Thoracic aorta (tissue), 2 donors: ENCODE measurements around the gene ARHGEF37. TPM values are rescaled to one million over a fixed set of nuclear protein-coding genes. Genes with fewer than 3 reads are reported as not detected.

ENCODE experiments used
- ATAC-seq: fragments of 150-250 bp; one replicate; pipeline ENCODE4 v1.8.0; 2017; ENCODE audit warnings: low read depth; ENCODE audit not compliant: insufficient number of reproducible peaks, low FRiP score
- DNase-seq: peaks from one replicate; pipeline ENCODE4 v3.0.0-alpha.2; 2020; ENCODE audit warnings: low spot score
- H3K27ac ChIP-seq, 2 donors: fragments of 200-600 bp; sonication (generic); 1 replicate in 1 of 2; 2 replicates in 1 of 2; pipeline ENCODE4 v1.5.1; 2016; ENCODE audit warnings: mild to moderate bottlenecking in 2 of 2, moderate library complexity in 2 of 2
- H3K27me3 ChIP-seq: fragments of 200-600 bp; sonication (generic); replicated peaks from 2 replicates; pipeline ENCODE4 v1.6.0; 2016; ENCODE audit warnings: mild to moderate bottlenecking; ENCODE audit not compliant: insufficient read depth
- H3K36me3 ChIP-seq: fragments of 200-600 bp; sonication (generic); one replicate; pipeline ENCODE4 v1.5.1; 2016
- H3K4me1 ChIP-seq, 2 donors: fragments of 200-600 bp; sonication (generic); 1 replicate in 1 of 2; 2 replicates in 1 of 2; pipeline versions ENCODE4 v1.5.1 to v1.6.0; 2016; ENCODE audit warnings: low read depth in 2 of 2, mild to moderate bottlenecking in 1 of 2; ENCODE audit not compliant: control insufficient read depth in 1 of 2
- H3K4me3 ChIP-seq: fragments of 200-600 bp; sonication (generic); 2 replicates; pipeline ENCODE4 v1.5.1; 2016; ENCODE audit warnings: mild to moderate bottlenecking
- H3K9me3 ChIP-seq: fragments of 200-600 bp; sonication (generic); 2 replicates; pipeline ENCODE4 v1.5.1; 2016
- CTCF ChIP-seq: fragments of 200-600 bp; sonication (generic); IDR thresholded peaks from one replicate; pipeline ENCODE4 v1.5.1; 2019; ENCODE audit warnings: antibody characterized with exemption
- total RNA-seq, 2 donors: library from RNA; depleted of rRNA; stranded (reverse); fragments of >200 nt; gene quantifications; one replicate each; pipeline versions ENCODE4 v1.1.0 to v1.2.3, GENCODE V29; 2016

The ARHGEF37 gene
- total RNA-seq, 2 donors from 2014 or later = 5.6 to 11.4 TPM

- H3K36me3 ChIP-seq = peaks cover 6% of the 10 kb centered on the region
- TF ChIP-seq CTCF = no peak
- no peaks in the 10 kb centered on the region for H3K27me3 ChIP-seq
- no peak overlapping the region for H3K27ac ChIP-seq
- no peaks in the 10 kb centered on the region for H3K9me3 ChIP-seq
- H3K4me3 ChIP-seq = no peak overlapping the region
- ATAC-seq = no peak
- peaks cover 0 to 8% of the 10 kb centered on the region in 2 donors for H3K4me1 ChIP-seq
- DNase-seq = no peak
Observed at GRCh38 chr5:149631506-149631905, 50.2 kb downstream of the ARHGEF37 start.

- TF ChIP-seq CTCF = no peak
- Histone ChIP-seq H3K27me3 (no peaks in the 10 kb centered on the region), H3K4me1 (peaks cover 0 to 8% of the 10 kb centered on the region in 2 donors), H3K27ac (no peak overlapping the region), H3K9me3 (no peaks in the 10 kb centered on the region), H3K36me3 (peaks cover under 1% of the 10 kb centered on the region), H3K4me3 (no peak overlapping the region)
- DNase-seq = no peak
- ATAC-seq = no peak
Observed at GRCh38 chr5:149632311-149633251, 51.3 kb downstream of the ARHGEF37 start.

GRCh38 chr5:149633476-149634350 is 52.4 kb downstream of the ARHGEF37 start:
- DNase-seq (no peak), ATAC-seq (no peak)
- Histone ChIP-seq H3K4me1 (peaks cover 0 to 8% of the 10 kb centered on the region in 2 donors), H3K27ac (no peak overlapping the region), H3K4me3 (no peak overlapping the region), H3K36me3 (no peaks in the 10 kb centered on the region), H3K9me3 (no peaks in the 10 kb centered on the region), H3K27me3 (no peaks in the 10 kb centered on the region)
- no peak for TF ChIP-seq CTCF

- no peak for TF ChIP-seq CTCF
- Histone ChIP-seq H3K27ac (no peak overlapping the region), H3K36me3 (no peaks in the 10 kb centered on the region), H3K4me1 (peaks cover 0 to 8% of the 10 kb centered on the region in 2 donors), H3K9me3 (no peaks in the 10 kb centered on the region), H3K27me3 (no peaks in the 10 kb centered on the region), H3K4me3 (no peak overlapping the region)
- ATAC-seq (no peak), DNase-seq (no peak)
Observed at GRCh38 chr5:149635394-149635793, 54.1 kb downstream of the ARHGEF37 start.
